HG02798 (cell line): ENCODE measurements around the gene KCTD7.
"Not testable (repeated sequence)": the region's sequence is repeated elsewhere in the genome, so short reads cannot be mapped to it uniquely, and the experiment has no call there.

Experiments used
- ATAC-seq: cut with Tn5 transposase; IDR thresholded peaks from one replicate; pipeline ENCODE4 v1.9.1; 2021; ENCODE audit warnings: mild to moderate bottlenecking; ENCODE audit not compliant: unreplicated experiment, poor library complexity

Gene KCTD7

GRCh38 chr7:66673124-66673640 lies 44.5 kb downstream of the KCTD7 start:
- not testable (repeated sequence) for ATAC-seq

GRCh38 chr7:66679633-66680244 lies 51.1 kb downstream of the KCTD7 start:
- no peak for ATAC-seq

DNA sequence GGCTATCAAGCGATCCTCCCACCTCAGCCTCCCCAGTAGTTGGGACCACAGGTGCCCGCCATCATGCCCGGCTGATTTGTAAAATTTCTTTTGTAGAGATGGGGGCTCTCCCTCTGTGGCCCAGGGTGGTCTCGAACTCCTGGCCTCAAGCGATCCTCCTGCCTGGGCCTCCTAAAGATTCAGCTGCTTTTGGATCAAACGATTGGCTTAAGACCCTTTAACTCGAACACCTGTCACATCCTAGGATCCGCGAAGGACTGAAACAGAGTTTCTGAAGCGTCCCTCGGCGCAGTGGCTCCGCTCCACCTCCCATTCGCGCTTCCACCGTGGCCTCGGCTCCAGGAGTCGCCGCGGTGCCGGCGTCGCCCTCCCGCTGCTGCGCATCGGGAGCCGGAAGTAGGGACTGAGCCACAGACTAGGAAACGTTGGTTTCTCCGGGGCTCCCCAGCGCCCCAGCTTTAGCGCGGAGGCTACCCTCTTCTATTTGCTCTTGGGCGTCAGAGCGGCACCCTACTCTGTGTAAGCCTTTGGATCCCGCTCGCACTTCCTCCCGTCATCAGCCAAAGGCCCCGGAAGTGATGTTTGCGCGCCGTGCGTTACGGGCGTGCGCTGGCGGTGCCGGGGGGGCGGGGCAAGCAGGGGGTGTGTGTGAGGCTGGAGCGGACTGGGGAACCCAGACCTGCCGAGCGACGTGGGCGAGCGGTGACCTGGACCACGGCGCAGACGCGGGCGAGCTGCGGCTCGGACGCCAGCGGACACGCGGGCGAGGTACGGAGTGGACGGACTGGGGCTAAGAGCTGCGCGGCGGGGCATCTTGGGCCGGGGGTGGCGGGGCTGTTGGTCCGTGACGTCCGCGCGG lies 53.0 kb downstream of the KCTD7 start:
- peak; percentile 92 for ATAC-seq

DNA sequence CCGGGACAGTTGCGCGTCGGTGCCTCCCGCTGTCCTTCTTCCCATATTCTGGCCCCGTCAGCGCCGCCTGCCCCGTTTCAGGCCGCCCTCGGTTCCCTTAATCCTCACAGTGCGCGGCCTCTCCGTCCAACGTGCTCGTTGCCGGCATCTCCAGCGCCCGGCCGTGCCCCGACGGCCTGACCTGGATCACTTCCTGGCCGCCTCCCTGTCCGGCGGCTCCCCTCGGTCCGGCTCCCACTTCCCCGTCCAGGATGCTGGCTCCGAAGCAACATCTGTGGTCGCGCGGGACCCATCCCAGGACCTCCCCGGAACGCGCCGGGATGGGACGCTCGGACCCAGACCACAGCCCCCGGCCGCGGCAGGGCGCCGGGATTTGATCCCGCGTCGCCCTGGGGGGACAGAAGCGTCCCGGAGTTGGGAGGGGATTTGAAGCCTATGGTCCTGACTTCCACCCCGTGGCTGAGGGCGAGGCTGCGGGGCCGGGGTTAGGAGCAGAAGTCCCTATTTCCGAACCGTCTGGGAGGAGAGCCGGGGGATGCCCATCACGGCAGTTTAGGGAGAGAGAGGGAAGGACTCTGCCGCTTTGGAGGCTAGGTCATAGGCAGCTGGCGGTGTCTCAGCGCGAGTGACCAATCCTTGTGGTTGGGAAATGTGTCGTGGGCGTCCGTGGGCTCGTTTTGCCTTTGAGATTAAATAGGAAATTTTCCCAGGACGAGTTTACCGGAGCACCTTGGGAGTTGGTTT lies 53.8 kb downstream of the KCTD7 start:
- peak; percentile 14 for ATAC-seq

DNA sequence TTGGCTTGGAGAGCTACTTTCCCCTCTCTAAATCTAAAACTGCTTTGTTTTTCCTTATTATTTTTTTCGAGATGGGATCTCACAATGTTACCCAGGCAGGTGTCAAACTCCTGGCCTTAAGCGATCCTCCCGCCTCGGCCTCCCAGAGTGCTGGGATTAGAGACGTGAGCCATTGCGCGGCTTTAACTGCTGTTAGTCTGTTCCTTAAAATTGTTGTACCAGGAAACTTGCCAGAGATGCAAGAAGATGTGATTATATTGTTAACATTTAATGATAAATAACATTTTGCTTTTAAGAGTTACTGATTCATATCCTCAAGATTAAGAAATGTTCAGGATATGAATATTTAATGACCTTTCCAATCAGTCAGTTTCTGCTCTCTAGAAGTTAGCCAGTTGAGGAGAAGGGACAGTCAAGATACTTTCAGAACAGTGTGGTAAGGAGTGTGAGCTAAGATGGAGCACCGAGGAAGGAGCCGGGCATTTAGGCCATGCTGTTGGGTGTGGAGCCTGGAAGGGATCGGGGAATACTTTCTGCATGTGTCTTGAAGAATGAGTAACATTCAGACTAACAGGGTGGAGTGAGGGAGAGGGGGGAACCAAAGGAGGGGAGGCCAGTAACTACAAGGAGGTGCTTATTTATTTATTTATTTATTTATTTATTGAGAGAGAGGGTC lies 54.6 kb downstream of the KCTD7 start:
- ATAC-seq: not testable (repeated sequence)

DNA sequence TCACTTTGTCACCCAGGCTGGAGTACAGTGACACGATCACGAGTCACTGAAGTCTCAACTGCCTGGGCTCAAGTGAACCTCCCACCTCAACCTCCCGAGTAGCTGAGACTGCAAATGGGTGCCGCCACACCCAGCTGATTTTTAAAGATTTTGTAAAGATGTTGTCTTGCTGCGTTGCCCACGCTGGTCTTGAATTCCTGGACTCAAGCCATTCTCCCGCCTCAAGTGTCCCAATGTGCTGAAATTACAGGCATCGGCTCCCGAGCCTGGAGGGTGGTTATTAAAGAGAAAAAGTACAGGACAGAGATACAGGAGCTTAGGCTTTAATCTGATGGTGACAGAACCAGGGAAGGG lies 55.1 kb downstream of the KCTD7 start:
- ATAC-seq: no peak

DNA sequence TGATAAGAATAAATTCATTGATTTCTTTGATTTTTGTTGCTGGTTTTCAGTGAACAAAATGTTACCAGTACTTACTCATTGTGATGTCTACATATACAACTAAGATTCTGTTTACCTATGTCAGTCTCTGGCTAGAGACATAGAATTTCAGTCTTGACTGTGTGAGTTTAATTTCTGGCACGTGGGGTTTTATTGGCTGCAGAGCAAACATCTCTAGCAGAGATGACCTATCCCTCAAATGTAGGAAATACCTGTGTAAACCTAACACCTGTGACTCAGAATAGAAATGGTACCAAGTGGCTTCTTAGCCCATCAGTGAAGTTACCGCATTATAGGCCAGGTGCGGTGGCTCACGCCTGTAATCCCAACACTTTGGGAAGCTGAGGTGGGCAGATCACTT lies 57.0 kb downstream of the KCTD7 start:
- not testable (repeated sequence) for ATAC-seq

DNA sequence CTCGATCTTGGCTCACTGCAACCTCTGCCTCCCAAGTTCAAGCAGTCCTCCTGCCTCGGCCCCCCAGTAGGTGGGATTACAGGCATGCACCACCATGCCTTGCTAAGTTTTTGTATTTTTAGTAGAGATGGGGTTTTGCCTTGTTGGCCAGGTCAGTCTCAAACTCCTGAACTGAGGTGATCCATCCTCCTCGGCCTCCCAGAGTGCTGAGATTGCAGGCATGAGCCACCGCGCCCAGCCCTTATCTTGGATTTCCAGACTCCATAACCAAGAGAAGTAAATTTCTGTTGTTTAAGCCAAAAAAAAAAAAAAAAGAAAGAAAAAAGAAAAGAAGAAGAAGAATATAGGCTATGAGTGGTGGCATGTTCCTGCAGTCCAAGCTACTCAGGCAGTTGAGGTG lies 58.5 kb downstream of the KCTD7 start:
- ATAC-seq: no peak

- not testable (repeated sequence) for ATAC-seq
Observed at GRCh38 chr7:66687672-66688071, 59.0 kb downstream of the KCTD7 start.

DNA sequence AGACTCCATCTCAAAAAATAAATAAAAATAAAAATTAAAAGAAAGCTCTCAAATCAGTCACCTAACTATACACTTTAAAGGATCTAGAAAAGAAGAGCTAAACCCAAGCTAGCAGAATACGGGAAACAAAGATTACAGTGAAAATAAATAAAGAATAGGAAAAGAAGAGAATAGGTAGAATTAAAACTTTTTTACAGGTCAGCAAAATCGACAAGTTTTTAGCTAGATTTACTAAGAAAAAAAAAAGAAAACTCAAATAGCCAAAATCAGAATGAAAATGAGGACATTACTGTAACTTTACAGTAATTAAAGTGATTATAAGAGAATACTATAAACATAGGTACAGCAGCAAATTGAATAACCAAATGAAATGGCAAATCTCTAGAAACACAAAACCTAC lies 60.4 kb downstream of the KCTD7 start:
- no peak for ATAC-seq

DNA sequence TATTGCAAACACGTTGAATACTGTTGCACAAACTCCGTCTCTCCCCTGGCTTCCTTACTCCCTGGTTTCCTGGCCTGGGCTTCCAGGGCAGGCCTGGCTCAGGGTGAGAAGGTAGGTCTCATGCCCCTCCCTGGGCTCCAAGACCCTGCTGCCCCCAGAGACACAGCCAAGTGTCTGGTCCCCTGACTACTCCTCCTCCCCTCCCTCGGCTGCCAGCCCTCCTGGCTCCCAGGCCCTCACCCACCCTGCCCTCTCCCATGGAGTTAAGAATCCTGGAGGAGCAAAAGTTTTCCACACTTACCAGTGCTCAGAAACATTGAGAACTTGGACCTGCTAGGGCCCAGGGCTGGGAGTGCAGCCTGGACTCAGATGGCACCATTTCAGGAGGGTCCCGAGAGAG lies 64.7 kb downstream of the KCTD7 start:
- no peak for ATAC-seq
